IPS-18a (cell line): ENCODE data around the gene FLRT2.

Source experiments
- H3K27ac ChIP-seq: one replicate; pipeline ENCODE4 v1.5.1; 2013; ENCODE audit warnings: low read length
- H3K27me3 ChIP-seq: one replicate; pipeline ENCODE4 v1.6.1; 2013; ENCODE audit warnings: mild to moderate bottlenecking, low read length; ENCODE audit not compliant: control insufficient read depth, insufficient read depth
- H3K36me3 ChIP-seq: one replicate; pipeline ENCODE4 v1.6.1; 2013; ENCODE audit warnings: low read depth, low read length; ENCODE audit not compliant: control insufficient read depth
- H3K4me1 ChIP-seq: one replicate; pipeline ENCODE4 v1.6.1; 2013; ENCODE audit warnings: low read depth, low read length; ENCODE audit not compliant: control insufficient read depth
- H3K4me3 ChIP-seq: one replicate; pipeline ENCODE4 v1.5.1; 2013; ENCODE audit warnings: low read length
- H3K9ac ChIP-seq: one replicate; pipeline ENCODE4 v1.6.1; 2013; ENCODE audit warnings: mild to moderate bottlenecking, low read length, moderate library complexity
- H3K9me3 ChIP-seq: one replicate; pipeline ENCODE4 v1.6.1; 2013; ENCODE audit warnings: low read depth, low read length; ENCODE audit not compliant: control insufficient read depth

The FLRT2 gene

GRCh38 chr14:85539510-85539909, 9.6 kb downstream of the FLRT2 start:
- Histone ChIP-seq H3K4me1 (peaks cover 29% of the 10 kb centered on the region), H3K27ac (no peak overlapping the region), H3K9me3 (no peaks in the 10 kb centered on the region), H3K36me3 (no peaks in the 10 kb centered on the region), H3K27me3 (peaks cover 15% of the 10 kb centered on the region), H3K4me3 (no peak overlapping the region), H3K9ac (no peak overlapping the region)

- peaks cover 27% of the 10 kb centered on the region for H3K4me1 ChIP-seq
- no peak overlapping the region for H3K9ac ChIP-seq
- H3K27ac ChIP-seq: no peak overlapping the region
- H3K9me3 ChIP-seq: no peaks in the 10 kb centered on the region
- no peaks in the 10 kb centered on the region for H3K27me3 ChIP-seq
- H3K4me3 ChIP-seq: no peak overlapping the region
- no peaks in the 10 kb centered on the region for H3K36me3 ChIP-seq
These were observed 12.7 kb downstream of the FLRT2 start for GRCh38 chr14:85542623-85543022.

- H3K27ac ChIP-seq: no peak overlapping the region
- H3K4me1 ChIP-seq: peaks cover 37% of the 10 kb centered on the region
- H3K9ac ChIP-seq: no peak overlapping the region
- no peaks in the 10 kb centered on the region for H3K27me3 ChIP-seq
- peak overlapping the region; percentile 33 for H3K4me3 ChIP-seq
- H3K9me3 ChIP-seq: no peaks in the 10 kb centered on the region
- H3K36me3 ChIP-seq: no peaks in the 10 kb centered on the region
These were observed 15.8 kb downstream of the FLRT2 start for GRCh38 chr14:85545738-85546137.

GRCh38 chr14:85546390-85546789, 16.4 kb downstream of the FLRT2 start:
- no peaks in the 10 kb centered on the region for H3K9me3 ChIP-seq
- H3K4me3 ChIP-seq: peak overlapping the region; percentile 33
- peaks cover 37% of the 10 kb centered on the region for H3K4me1 ChIP-seq
- H3K27me3 ChIP-seq: no peaks in the 10 kb centered on the region
- no peak overlapping the region for H3K27ac ChIP-seq
- no peak overlapping the region for H3K9ac ChIP-seq
- no peaks in the 10 kb centered on the region for H3K36me3 ChIP-seq

- Histone ChIP-seq H3K9me3 (no peaks in the 10 kb centered on the region), H3K27ac (no peak overlapping the region), H3K4me3 (no peak overlapping the region), H3K4me1 (peaks cover 44% of the 10 kb centered on the region), H3K36me3 (no peaks in the 10 kb centered on the region), H3K9ac (no peak overlapping the region), H3K27me3 (no peaks in the 10 kb centered on the region)
These were observed 19.8 kb downstream of the FLRT2 start for GRCh38 chr14:85549697-85550096.

- Histone ChIP-seq H3K9me3 (no peaks in the 10 kb centered on the region), H3K4me1 (peaks cover 16% of the 10 kb centered on the region), H3K27me3 (no peaks in the 10 kb centered on the region), H3K4me3 (no peak overlapping the region), H3K36me3 (no peaks in the 10 kb centered on the region), H3K9ac (no peak overlapping the region), H3K27ac (no peak overlapping the region)
These were observed 24.2 kb downstream of the FLRT2 start for GRCh38 chr14:85554106-85554505.

GRCh38 chr14:85556267-85556666, 26.3 kb downstream of the FLRT2 start:
- H3K4me1 ChIP-seq: peaks cover 8% of the 10 kb centered on the region
- no peak overlapping the region for H3K9ac ChIP-seq
- H3K4me3 ChIP-seq: no peak overlapping the region
- no peak overlapping the region for H3K27ac ChIP-seq
- H3K27me3 ChIP-seq: no peaks in the 10 kb centered on the region
- no peaks in the 10 kb centered on the region for H3K36me3 ChIP-seq
- no peaks in the 10 kb centered on the region for H3K9me3 ChIP-seq

GRCh38 chr14:85558505-85558904, 28.6 kb downstream of the FLRT2 start:
- Histone ChIP-seq H3K9ac (no peak overlapping the region), H3K27me3 (no peaks in the 10 kb centered on the region), H3K9me3 (no peaks in the 10 kb centered on the region), H3K4me1 (peaks cover 5% of the 10 kb centered on the region), H3K36me3 (no peaks in the 10 kb centered on the region), H3K4me3 (no peak overlapping the region), H3K27ac (no peak overlapping the region)

GRCh38 chr14:85562630-85563029, 32.7 kb downstream of the FLRT2 start:
- Histone ChIP-seq H3K4me3 (no peak overlapping the region), H3K27me3 (no peaks in the 10 kb centered on the region), H3K27ac (no peak overlapping the region), H3K9ac (no peak overlapping the region), H3K36me3 (no peaks in the 10 kb centered on the region), H3K4me1 (peaks cover 4% of the 10 kb centered on the region), H3K9me3 (no peaks in the 10 kb centered on the region)

- Histone ChIP-seq H3K9me3 (no peaks in the 10 kb centered on the region), H3K27ac (no peak overlapping the region), H3K4me3 (no peak overlapping the region), H3K36me3 (no peaks in the 10 kb centered on the region), H3K4me1 (peaks cover 18% of the 10 kb centered on the region), H3K9ac (no peak overlapping the region), H3K27me3 (no peaks in the 10 kb centered on the region)
These were observed 35.0 kb downstream of the FLRT2 start for GRCh38 chr14:85564841-85565527.

GRCh38 chr14:85565862-85566296, 35.9 kb downstream of the FLRT2 start:
- Histone ChIP-seq H3K9me3 (no peaks in the 10 kb centered on the region), H3K9ac (no peak overlapping the region), H3K27ac (no peak overlapping the region), H3K36me3 (no peaks in the 10 kb centered on the region), H3K27me3 (no peaks in the 10 kb centered on the region), H3K4me1 (peaks cover 18% of the 10 kb centered on the region), H3K4me3 (no peak overlapping the region)

GRCh38 chr14:85566603-85567002, 36.7 kb downstream of the FLRT2 start:
- no peaks in the 10 kb centered on the region for H3K9me3 ChIP-seq
- no peaks in the 10 kb centered on the region for H3K36me3 ChIP-seq
- H3K9ac ChIP-seq: no peak overlapping the region
- H3K4me3 ChIP-seq: no peak overlapping the region
- no peaks in the 10 kb centered on the region for H3K27me3 ChIP-seq
- H3K27ac ChIP-seq: no peak overlapping the region
- peaks cover 18% of the 10 kb centered on the region for H3K4me1 ChIP-seq
